ENCODE results near the gene CDH8.

CDH8 gene, protein sequence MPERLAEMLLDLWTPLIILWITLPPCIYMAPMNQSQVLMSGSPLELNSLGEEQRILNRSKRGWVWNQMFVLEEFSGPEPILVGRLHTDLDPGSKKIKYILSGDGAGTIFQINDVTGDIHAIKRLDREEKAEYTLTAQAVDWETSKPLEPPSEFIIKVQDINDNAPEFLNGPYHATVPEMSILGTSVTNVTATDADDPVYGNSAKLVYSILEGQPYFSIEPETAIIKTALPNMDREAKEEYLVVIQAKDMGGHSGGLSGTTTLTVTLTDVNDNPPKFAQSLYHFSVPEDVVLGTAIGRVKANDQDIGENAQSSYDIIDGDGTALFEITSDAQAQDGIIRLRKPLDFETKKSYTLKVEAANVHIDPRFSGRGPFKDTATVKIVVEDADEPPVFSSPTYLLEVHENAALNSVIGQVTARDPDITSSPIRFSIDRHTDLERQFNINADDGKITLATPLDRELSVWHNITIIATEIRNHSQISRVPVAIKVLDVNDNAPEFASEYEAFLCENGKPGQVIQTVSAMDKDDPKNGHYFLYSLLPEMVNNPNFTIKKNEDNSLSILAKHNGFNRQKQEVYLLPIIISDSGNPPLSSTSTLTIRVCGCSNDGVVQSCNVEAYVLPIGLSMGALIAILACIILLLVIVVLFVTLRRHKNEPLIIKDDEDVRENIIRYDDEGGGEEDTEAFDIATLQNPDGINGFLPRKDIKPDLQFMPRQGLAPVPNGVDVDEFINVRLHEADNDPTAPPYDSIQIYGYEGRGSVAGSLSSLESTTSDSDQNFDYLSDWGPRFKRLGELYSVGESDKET

GRCh38 chr16:62036101-62036801 is at the start of gene CDH8:
TSS of gene CDH8 (minus strand) at chr16:62036438. CDS start at chr16:62021403, 15,035 bp downstream.
- Histone ChIP-seq H3K9me3 (ENCODE audit: insufficient read depth, low read length, severe bottlenecking) (peaks cover 7% of the 10 kb centered on the region), H3K9ac (ENCODE audit: low read depth, low read length) (no peak within 1 kb of the TSS), H3K36me3 (ENCODE audit: insufficient read depth, low read length) (no peaks in the 10 kb centered on the region), H3K79me2 (ENCODE audit: insufficient read depth, low read length) (no peaks in the 10 kb centered on the region), H3K4me2 (ENCODE audit: insufficient read depth, low read length) (no peak within 1 kb of the TSS), H3K4me3 (ENCODE audit: low read depth in 1 of 2, low read length in 2 of 2) (no peak within 1 kb of the TSS), H3K4me1 (ENCODE audit: insufficient read depth, low read length) (no peaks in the 10 kb centered on the region), H3K27ac (ENCODE audit: low read length) (no peak within 1 kb of the TSS), H4K20me1 (ENCODE audit: insufficient read depth, low read length) (no peaks in the 10 kb centered on the region), H2AFZ (ENCODE audit: low read depth, low read length) (no peak within 1 kb of the TSS), H3K27me3 (ENCODE audit: insufficient read depth, low read length, poor library complexity) (no peaks in the 10 kb centered on the region)
- no peak for TF ChIP-seq EZH2 (IDR thresholded peaks at IDR 0.05; ENCODE audit: borderline replicate concordance, low read depth, low read length, severe bottlenecking)
- ATAC-seq (ENCODE audit: insufficient read depth, low read depth) (no peak), DNase-seq (no peak)

GRCh38 chr16:62079236-62079635 is 43.0 kb upstream of the CDH8 start:
- DNase-seq (no peak), ATAC-seq (ENCODE audit: insufficient read depth, low read depth) (no peak)
- H3K79me2 ChIP-seq (ENCODE audit: insufficient read depth, low read length) = no peaks in the 10 kb centered on the region
- TF ChIP-seq EZH2 (IDR thresholded peaks at IDR 0.05; ENCODE audit: borderline replicate concordance, low read depth, low read length, severe bottlenecking) (no peak), CTCF (IDR thresholded peaks at IDR 0.05; ENCODE audit: borderline replicate concordance, extremely low read depth, low read length, poor library complexity, severe bottlenecking) (no peak)
- H3K9ac ChIP-seq (ENCODE audit: low read depth, low read length) = no peak overlapping the region
- H3K27me3 ChIP-seq (ENCODE audit: insufficient read depth, low read length, poor library complexity) = no peaks in the 10 kb centered on the region
- no peak overlapping the region for H3K27ac ChIP-seq (ENCODE audit: low read length)
- H3K4me3 ChIP-seq (ENCODE audit: low read depth in 1 of 2, low read length in 2 of 2) = no peak overlapping the region
- no peaks in the 10 kb centered on the region for H3K4me1 ChIP-seq (ENCODE audit: insufficient read depth, low read length)
- H3K36me3 ChIP-seq (ENCODE audit: insufficient read depth, low read length) = no peaks in the 10 kb centered on the region
- no peaks in the 10 kb centered on the region for H3K9me3 ChIP-seq (ENCODE audit: insufficient read depth, low read length, severe bottlenecking)
- H3K4me2 ChIP-seq (ENCODE audit: insufficient read depth, low read length) = no peak overlapping the region
- H4K20me1 ChIP-seq (ENCODE audit: insufficient read depth, low read length) = no peaks in the 10 kb centered on the region
- H2AFZ ChIP-seq (ENCODE audit: low read depth, low read length) = no peak overlapping the region

- Histone ChIP-seq H3K9me3 (ENCODE audit: insufficient read depth, low read length, severe bottlenecking) (no peaks in the 10 kb centered on the region), H4K20me1 (ENCODE audit: insufficient read depth, low read length) (no peaks in the 10 kb centered on the region), H3K4me2 (ENCODE audit: insufficient read depth, low read length) (no peak overlapping the region), H3K79me2 (ENCODE audit: insufficient read depth, low read length) (no peaks in the 10 kb centered on the region), H3K4me1 (ENCODE audit: insufficient read depth, low read length) (no peaks in the 10 kb centered on the region), H3K36me3 (ENCODE audit: insufficient read depth, low read length) (no peaks in the 10 kb centered on the region), H3K27ac (ENCODE audit: low read length) (no peak overlapping the region), H3K4me3 (ENCODE audit: low read depth in 1 of 2, low read length in 2 of 2) (no peak overlapping the region), H2AFZ (ENCODE audit: low read depth, low read length) (no peak overlapping the region), H3K27me3 (ENCODE audit: insufficient read depth, low read length, poor library complexity) (no peaks in the 10 kb centered on the region), H3K9ac (ENCODE audit: low read depth, low read length) (no peak overlapping the region)
- TF ChIP-seq EZH2 (IDR thresholded peaks at IDR 0.05; ENCODE audit: borderline replicate concordance, low read depth, low read length, severe bottlenecking) = no peak
- peak; percentile 31 for TF ChIP-seq CTCF (IDR thresholded peaks at IDR 0.05; ENCODE audit: borderline replicate concordance, extremely low read depth, low read length, poor library complexity, severe bottlenecking)
- ATAC-seq (ENCODE audit: insufficient read depth, low read depth) (no peak), DNase-seq (no peak)
Measured at GRCh38 chr16:62077998-62078397, 41.8 kb upstream of the CDH8 start.

All from DND-41 (cell line).